Head of caudate nucleus (tissue), 42 donors: Measurements from ENCODE around the gene PLXNB2.
A peak's percentile ranks its signal among the peaks of the same experiment; 100 is the strongest.
"Not testable (repeated sequence)": the region's sequence is repeated elsewhere in the genome, so short reads cannot be mapped to it uniquely, and the experiment has no call there.

Experiments
- DNase-seq, 42 donors: peaks; one replicate each; pipeline versions ENCODE4 v3.0.0 to v3.0.0-alpha.2; 2020 to 2021; ENCODE audit warnings: mixed read lengths in 7 of 42
- intact Hi-C: fragments of 100-400 bp; cut with DNase I; formaldehyde crosslinking; loops from one replicate; pipeline ENCODE4 v1.15.0; 2022

PLXNB2 gene, protein sequence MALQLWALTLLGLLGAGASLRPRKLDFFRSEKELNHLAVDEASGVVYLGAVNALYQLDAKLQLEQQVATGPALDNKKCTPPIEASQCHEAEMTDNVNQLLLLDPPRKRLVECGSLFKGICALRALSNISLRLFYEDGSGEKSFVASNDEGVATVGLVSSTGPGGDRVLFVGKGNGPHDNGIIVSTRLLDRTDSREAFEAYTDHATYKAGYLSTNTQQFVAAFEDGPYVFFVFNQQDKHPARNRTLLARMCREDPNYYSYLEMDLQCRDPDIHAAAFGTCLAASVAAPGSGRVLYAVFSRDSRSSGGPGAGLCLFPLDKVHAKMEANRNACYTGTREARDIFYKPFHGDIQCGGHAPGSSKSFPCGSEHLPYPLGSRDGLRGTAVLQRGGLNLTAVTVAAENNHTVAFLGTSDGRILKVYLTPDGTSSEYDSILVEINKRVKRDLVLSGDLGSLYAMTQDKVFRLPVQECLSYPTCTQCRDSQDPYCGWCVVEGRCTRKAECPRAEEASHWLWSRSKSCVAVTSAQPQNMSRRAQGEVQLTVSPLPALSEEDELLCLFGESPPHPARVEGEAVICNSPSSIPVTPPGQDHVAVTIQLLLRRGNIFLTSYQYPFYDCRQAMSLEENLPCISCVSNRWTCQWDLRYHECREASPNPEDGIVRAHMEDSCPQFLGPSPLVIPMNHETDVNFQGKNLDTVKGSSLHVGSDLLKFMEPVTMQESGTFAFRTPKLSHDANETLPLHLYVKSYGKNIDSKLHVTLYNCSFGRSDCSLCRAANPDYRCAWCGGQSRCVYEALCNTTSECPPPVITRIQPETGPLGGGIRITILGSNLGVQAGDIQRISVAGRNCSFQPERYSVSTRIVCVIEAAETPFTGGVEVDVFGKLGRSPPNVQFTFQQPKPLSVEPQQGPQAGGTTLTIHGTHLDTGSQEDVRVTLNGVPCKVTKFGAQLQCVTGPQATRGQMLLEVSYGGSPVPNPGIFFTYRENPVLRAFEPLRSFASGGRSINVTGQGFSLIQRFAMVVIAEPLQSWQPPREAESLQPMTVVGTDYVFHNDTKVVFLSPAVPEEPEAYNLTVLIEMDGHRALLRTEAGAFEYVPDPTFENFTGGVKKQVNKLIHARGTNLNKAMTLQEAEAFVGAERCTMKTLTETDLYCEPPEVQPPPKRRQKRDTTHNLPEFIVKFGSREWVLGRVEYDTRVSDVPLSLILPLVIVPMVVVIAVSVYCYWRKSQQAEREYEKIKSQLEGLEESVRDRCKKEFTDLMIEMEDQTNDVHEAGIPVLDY (N-terminal part only)

DNA sequence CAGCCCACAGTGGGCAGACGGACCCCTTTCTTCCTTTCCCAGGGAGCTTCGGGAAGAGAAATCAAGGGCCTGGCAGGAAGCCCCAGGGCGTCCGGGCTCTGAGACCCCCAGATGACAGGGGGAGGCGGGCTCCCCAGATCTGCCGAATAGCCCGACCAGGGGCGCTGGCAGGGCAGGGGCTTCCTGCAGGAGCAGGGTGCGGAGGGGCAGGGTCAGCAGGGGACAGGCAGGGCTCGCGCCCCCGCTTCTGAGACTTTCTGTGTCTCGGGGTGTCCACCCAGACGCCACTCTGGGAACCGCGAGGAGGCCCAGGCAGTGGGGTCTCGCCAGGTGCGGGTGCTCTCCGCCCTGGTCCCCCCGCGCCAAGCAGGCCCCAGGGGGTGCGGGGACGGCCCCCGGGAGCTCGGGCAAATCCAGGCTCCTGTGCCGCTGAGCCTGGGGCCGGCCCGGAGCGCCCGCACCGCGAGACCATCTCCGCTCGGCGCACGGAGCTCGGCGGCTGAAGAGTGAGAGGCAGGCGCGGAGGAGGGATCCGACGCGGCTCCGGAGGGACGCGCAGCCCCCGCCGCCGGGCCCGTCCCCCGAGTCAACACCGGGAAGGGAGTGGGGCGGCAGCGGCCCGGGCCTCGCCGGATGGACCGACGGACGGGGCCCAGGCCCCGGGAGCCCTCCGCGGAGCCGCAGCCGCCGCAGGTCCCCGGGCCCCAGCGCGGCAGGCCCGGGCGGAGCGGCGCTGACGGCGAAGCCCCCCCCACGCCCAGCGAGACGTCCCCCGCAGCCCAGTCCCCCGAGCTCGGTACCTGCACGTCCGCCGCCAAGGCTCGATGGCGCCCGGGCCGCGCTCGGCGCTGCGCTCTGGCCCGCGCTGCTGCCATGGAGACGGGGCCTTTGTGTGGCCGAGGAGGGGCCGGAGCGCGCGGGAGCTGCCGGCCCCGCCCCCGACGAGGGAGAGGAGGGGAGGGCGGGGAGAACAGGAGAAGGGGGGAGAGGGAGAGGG, at the start of gene PLXNB2:
TSS of gene PLXNB2 (minus strand) at position 894 of the 997 bp plus-strand sequence. CDS start 17,062 bp downstream, outside the sequence.
- intact Hi-C loops: no loop called here

DNA sequence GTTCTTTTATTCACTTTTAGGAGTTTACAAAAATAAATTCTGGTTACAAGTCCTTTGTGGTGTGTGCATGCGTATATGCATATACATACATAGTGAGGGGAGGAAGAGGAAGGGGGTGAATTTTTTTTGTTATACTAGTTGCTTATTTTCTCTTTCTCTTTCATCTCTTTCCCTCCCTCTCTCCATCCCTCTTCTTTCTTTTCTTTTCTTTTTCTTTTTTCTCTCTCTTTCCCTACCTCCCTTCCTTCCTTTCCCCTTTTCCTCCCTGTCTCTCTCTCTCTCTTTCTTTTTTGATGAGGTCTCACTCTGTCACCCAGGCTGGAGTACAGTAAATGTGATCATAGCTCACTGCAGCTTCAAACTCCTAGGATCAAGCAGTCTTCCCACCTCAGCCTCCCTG, 49.8 kb upstream of the PLXNB2 start:
- intact Hi-C loops: no loop called here
- no peak for DNase-seq

More for the DNA sequence above, at the start of gene PLXNB2:
- DNase-seq: peak; percentile 45 to 91 (median 82)

DNA sequence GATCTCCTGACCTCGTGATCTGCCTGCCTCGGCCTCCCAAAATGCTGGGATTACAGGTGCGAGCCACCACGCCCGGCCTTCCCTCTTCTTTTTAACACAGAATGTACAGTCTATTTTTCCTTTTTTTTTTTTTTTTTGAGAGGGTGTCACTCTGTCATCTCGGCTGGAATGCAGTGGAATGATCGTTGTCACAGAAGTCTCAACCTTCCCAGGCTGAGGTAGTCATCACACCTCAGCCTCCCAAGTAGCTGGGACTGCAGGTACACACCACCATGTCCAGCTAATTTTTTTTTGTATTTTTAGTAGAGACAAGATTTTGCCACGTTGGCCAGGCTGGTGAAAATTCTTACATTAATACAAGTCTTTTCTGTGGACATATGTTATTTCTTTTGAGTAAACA, 48.7 kb upstream of the PLXNB2 start:
- intact Hi-C loops: no loop called here
- no peak for DNase-seq

DNA sequence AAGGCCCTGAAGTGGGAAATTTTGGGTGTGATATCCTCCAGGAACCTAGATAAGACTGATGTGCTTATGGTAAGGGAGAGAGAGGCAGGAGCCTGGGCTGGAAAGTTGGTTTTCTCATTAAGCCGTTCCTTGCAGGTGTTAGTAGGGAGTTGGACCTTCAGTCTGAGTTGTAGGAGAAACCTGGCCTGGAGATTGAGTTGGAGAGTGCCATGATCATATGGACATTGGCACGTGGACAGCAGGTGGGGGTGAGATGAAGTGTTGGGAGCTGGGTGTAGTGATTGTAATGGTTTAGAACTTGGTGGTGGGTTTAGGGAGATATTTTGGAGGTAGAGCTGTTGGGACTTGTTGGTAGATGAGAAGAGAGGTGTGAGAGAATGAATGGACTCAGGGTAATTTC, 40.6 kb upstream of the PLXNB2 start:
- intact Hi-C loops: no loop called here
- no peak for DNase-seq

DNA sequence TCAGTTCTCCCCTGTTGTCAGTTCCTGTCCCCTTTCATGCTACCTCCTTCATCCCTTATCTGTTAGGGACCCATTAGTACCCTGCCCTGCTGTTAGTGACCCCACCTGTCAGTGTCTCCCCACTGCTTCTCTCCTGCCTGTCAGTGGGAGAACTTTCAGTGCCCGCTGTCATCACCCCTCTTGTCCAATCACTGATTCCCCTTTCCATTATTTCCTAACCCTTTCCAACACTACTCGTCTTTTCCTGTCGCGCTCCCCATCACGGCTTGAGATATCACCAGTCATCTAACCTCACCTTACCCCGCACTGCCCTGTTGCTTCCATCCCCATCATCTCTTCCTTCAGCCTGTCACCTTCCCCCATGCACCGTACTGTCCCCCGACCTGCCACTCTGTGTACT, 39.7 kb upstream of the PLXNB2 start:
- intact Hi-C loops: no loop called here
- DNase-seq: no peak

DNA sequence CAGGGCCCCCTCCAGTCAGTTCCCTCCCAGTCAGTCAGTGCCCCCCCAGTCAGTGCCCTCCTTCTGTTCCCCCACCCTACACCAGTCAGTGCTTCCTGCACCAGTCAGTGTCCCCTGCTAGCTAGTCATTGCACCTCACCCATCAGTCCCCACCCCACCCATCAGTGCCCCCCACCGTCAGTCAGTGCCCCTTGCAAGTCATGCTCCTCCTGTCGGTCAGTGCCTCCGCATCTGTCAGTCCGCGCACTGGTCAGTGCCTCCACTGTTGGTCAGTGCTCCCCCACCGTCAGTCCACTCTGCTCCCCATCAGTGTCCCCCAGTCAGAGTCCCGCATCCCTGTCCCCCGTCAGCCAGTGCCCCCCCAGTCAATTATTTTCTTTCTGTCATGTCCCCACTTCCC, 39.0 kb upstream of the PLXNB2 start:
- DNase-seq: peak in 2 of 42 donors; percentile 11 to 19
- intact Hi-C loops: no loop called here

DNA sequence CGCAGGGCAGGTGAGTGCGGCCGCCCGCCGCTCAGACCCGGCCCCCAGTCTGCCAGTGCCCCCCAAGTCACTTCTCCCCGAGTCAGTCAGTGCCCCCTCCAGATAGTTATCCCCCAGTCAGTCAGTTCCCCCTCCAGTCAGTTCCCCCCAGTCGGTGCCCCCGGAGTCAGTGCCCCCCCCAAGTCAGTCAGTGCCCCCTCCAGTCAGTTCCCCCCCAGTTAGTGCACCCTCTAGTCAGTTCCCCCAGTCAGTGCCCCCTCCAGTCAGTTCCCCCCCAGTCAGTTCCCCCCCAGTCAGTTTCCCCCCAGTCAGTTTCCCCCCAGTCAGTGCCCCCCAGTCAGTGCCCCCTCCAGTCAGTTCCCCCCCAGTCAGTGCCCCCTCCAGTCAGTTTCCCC, 36.1 kb upstream of the PLXNB2 start:
- intact Hi-C loops: loop anchor here (5.0 kb wide), 1 partner anchor 101 kb away; no protein-coding TSS in a partner anchor
- DNase-seq: no peak

DNA sequence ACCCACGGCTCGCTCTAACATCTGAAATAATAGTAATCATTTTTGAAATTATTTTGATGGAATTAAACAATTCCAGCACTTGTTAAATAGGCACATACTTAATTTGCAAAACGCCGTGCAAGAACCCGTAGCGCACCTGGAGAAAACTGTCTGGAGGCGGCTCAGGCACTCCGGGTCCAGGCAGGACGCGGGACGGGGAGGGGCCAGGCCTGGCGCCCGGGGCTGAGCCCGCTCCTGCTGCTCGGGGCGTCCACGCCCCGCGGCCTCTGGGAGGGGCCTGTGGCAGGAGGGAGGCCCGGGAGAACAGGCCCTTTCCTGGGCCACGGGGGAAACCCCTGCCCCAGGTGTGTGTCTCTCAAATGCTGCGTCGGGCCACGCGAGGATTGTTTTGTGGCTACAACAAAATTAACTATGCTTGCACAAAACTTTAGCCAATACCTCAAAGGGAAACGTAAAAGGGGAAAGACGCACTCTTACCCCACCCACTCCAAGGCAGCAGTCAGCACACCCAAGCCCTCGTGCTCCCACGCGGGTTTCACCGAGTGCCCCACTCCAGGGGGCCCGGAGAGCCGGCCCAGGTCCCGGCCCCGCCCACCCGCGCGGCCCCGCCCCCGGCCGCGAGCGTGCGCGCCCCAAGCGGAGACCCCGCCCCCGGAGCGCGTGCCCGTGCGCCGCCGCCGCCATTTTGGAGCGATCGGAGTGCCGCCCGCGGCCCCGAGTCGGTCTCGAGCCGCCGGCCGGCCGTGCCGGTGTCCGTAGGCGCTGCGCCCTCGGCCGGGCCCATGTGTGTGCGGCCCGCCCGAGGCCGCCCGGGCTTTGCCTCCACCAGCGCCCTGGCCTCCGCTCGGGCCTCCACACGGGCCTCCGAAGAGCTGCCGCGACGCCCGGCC, 35.5 kb upstream of the PLXNB2 start, which contains the start of gene PPP6R2:
TSS of gene PPP6R2 (plus strand) at position 677 of the 890 bp plus-strand sequence. CDS start 50,582 bp downstream, outside the sequence.
- intact Hi-C loops: loop anchor here (5.0 kb wide), 1 partner anchor 101 kb away; no protein-coding TSS in a partner anchor
- peak; percentile 50 to 95 (median 88) for DNase-seq

DNA sequence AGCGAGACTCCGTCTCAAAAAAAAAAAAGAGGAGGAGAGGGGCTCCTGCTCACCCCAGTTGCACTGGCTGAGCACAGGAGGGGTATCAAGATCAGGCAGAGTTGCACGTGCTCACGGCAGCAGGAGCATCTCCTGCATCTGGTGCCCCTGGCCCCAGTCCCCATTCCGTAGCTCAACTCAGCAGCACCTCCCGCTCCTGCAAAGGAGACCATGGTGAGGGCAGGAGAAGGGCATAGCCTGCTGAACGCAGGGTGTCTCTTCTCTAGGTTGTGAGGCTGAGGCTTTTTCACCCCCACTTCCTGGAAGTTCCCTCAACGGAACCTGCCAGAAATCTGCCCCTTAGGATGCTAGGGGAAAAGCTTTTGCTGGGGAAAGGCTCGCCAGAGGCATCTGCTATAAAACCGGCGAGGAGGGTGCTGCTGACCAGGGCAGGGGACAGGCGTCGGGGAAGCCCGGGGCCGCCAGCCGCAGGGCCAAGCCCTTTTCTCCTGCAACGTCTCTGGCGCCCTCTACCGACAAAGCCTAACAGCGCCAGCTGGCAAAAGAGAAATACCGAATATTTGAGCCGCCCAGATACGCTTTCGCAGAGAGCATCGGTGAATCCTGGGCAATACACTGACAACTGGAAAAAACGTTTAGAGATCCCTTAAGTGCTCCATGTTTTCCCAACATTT, 34.7 kb upstream of the PLXNB2 start:
- intact Hi-C loops: loop anchor here (5.0 kb wide), 1 partner anchor 100 kb away; no protein-coding TSS in a partner anchor
- peak; percentile 83 to 96 (median 90) for DNase-seq

DNA sequence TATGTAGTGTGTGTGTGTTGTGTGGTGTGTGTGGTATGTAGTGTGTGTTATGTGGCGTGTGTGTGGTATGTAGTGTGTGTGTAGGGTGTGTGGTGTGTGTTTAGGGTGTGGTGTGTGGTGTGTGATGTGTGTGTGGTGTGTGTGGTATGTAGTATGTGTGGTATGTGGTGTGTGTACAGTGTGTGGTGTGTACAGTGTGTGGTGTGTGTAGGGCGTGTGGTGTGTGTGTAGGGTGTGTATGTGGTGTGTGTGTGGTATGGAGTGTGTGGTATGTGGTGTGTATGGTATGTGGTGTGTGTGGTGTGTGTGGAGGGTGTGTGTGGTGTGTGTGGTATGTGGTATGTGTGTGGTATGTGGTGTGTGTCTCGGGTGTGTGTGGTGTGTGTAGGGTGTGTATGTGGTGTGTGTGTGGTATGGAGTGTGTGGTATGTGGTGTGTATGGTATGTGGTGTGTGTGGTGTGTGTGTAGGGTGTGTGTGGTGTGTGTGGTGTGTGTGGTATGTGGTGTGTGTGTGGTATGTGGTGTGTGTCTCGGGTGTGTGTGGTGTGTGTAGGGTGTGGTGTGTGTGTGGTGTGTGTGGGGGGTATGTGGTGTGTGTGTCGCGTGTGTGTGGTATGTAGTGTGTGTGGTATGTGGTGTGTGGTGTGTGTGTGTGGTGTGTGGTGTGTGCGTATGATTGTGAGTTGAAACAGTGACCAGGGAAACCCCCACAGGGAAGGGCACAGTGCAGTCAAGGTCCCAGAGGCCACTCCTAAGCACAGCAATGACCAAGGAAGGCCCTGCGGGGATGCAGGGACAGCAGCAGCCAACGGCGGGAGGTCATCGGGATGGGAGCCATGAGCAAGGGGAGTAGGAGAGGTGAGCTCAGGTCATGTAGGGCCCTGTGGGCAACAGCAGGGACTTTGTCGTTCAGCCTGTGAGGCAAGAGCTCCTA, 32.8 kb upstream of the PLXNB2 start:
- DNase-seq: no peak
- intact Hi-C loops: loop anchor here (5.0 kb wide), 1 partner anchor 98 kb away; no protein-coding TSS in a partner anchor

DNA sequence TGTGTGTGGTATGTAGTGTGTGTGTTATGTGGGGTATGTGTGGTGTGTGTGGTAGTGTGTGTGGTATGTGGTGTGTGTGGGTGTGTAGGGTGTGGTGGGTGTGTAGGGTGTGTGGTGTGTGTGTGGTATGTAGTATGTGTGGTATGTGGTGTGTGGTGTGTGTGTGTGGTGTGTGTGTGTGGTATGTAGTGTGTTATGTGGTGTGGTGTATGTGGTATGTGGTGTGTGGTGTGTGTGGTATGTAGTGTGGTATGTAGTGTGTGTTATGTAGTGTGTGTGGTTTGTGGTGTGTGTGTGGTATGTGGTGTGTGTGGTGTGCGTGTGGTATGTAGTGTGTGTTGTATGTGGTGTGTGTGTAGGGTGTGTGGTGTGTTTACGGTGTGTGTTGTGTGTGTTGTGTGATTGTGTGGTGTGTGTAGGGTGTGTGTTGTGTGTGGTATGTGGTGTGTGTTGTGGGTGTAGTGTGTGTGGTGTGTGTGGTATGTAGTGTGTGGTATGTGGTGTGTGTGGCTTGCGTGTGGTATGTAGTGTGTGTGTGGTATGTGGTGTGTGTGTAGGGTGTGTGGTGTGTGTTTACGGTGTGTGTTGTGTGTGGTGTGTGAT, 31.5 kb upstream of the PLXNB2 start:
- intact Hi-C loops: no loop called here
- no peak for DNase-seq

DNA sequence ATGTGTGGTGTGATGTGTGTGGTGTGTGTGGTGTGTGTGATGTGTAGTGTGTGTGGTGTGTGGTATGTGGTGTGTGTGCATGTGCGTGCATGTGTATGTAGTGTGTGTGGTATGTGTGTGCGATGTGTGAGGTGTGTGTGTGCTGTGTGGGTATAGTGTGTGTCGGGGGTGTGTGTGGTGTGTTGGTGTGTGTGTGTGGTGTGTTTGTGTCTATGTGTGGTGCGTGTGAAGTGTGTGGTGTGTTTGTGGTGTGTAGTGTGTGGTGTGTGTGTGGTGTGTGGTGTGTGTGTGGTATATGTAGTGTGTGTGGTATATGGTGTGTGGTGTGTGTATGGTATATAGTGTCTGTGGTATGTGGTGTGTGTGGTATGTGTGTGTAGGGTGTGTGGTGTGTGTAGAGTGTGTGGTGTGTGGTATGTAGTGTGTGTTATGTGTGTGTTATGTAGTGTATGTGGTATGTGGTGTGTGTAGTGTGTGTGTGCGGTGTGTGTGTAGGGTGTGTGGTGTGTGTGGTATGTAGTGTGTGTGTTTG, 30.7 kb upstream of the PLXNB2 start:
- intact Hi-C loops: no loop called here
- DNase-seq: no peak

DNA sequence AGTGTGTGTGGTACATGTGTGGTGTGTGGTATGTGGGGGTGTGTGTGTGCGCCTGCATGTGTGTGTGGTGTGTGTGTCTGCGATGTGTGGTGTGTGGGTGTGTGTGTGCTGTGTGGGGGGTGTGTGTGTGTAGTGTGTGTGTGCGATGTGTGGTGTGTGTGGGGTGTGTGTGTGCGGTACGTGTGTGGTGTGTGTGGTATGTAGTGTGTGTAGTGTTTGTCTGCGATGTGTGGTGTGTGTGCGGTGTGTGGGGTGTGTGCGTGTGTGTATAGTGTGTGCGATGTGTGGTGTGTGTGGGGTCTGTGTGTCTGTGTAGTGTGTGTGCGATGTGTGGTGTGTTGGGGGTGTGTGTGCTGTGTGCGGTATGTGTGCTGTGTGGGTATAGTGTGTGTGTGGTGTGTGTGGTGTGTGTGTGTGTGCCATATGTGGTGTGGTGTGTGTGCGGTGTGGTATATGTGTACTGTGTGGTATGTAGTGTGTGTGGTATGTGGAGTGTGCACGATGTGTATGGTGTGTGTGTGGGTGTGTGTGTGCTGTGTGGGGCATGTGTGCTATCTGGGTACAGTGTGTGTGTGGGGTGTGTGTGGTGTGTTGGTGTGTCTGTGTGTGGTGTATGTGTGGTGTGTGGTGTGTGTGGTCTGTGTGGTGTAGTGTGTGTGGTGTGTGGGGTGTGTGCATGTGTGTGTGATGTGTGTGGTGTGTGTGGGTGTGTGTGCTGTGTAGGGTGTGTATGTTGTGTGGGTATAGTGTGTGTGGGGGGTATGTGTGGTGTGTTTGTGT, 30.0 kb upstream of the PLXNB2 start:
- DNase-seq: no peak
- intact Hi-C loops: no loop called here

DNA sequence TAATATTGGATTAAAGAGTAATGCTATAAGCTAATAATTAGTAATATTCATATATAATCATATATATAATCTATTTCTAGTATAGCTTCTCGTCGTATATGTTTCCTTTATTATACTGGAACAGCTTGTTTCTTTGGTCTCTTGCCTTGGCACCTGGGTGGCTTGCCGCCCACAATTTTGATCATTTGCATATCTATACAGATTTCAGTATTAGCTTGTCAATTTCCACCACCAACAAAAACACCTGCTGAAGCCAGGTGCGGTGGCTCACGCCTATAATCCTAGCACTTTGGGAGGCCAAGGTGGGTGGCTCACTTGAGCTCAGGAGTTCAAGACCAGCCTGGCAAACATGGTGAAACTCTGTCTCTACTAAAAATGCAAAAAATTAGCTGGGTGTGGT, 27.0 kb upstream of the PLXNB2 start:
- intact Hi-C loops, DNase-seq: not testable (repeated sequence)
